ENCODE results near the gene MTF1. TPM values are rescaled to one million over a fixed set of nuclear protein-coding genes. Genes with fewer than 3 reads are reported as not detected.
A peak's percentile ranks its signal among the peaks of the same experiment; 100 is the strongest.

Gene MTF1
- total RNA-seq, 2 donors from 2014 or later = 22.1 to 33.9 TPM

DNA sequence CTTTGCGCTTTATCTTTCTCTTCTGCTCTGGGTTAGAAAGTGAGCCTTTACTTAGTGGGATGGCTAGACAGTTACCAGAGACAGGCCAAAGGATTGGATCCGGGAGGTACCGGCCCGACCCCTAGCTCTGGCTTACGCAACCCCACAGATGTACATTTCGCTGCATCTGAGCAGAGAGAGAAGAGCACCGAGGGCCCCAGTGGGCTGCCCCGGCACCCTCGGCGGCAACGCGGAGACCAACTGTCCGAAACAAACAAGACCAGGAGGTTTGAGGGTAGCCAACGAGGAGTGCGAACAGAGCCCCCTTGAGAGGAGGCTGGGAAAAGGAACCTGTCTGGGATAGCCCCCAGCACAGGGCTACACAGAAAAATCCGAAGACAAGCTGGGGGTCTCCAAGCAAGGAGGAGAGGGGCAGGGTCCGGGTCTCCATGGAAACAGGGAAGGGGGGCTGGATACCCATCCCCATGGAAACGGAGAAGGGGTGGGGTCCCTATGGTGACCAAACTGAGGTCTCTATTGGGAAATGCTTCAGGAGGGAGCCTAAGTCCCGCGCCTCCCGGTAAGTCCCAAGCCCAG, 373 bp downstream of the MTF1 start:
- Histone ChIP-seq H3K9ac (ENCODE audit: low read depth in 2 of 2, low read length in 2 of 2) (peak overlapping the region; percentile 94 to 97), H3K4me3 (peak overlapping the region; percentile 85), H3K4me1 (no peaks in the 10 kb centered on the region), H3K36me3 (peaks cover 2% of the 10 kb centered on the region), H3K27ac (peak overlapping the region; percentile 84), H3K9me3 (no peaks in the 10 kb centered on the region), H3K27me3 (no peaks in the 10 kb centered on the region)
- TF ChIP-seq, protein P1, sequence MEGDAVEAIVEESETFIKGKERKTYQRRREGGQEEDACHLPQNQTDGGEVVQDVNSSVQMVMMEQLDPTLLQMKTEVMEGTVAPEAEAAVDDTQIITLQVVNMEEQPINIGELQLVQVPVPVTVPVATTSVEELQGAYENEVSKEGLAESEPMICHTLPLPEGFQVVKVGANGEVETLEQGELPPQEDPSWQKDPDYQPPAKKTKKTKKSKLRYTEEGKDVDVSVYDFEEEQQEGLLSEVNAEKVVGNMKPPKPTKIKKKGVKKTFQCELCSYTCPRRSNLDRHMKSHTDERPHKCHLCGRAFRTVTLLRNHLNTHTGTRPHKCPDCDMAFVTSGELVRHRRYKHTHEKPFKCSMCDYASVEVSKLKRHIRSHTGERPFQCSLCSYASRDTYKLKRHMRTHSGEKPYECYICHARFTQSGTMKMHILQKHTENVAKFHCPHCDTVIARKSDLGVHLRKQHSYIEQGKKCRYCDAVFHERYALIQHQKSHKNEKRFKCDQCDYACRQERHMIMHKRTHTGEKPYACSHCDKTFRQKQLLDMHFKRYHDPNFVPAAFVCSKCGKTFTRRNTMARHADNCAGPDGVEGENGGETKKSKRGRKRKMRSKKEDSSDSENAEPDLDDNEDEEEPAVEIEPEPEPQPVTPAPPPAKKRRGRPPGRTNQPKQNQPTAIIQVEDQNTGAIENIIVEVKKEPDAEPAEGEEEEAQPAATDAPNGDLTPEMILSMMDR (IDR thresholded peaks at IDR 0.05) = no peak
- intact Hi-C loops (cut with DNase I) = loop anchor here (5.0 kb wide), 1 partner anchor 47 kb away; no protein-coding TSS in a partner anchor
- DNase-seq = no peak

- Histone ChIP-seq H3K27me3 (no peaks in the 10 kb centered on the region), H3K9ac (ENCODE audit: low read depth in 2 of 2, low read length in 2 of 2) (no peak overlapping the region), H3K36me3 (no peaks in the 10 kb centered on the region), H3K27ac (no peak overlapping the region), H3K4me3 (no peak overlapping the region), H3K4me1 (no peaks in the 10 kb centered on the region), H3K9me3 (no peaks in the 10 kb centered on the region)
- no peak for DNase-seq
- intact Hi-C loops (cut with DNase I) = no loop called here
- TF ChIP-seq, protein P1 (IDR thresholded peaks at IDR 0.05) = no peak
These were observed 5.0 kb downstream of the MTF1 start for GRCh38 chr1:37854406-37854805.

GRCh38 chr1:37853157-37853556, 6.2 kb downstream of the MTF1 start:
- intact Hi-C loops (cut with DNase I) = no loop called here
- TF ChIP-seq, protein P1 (IDR thresholded peaks at IDR 0.05) = no peak
- no peak overlapping the region for H3K27ac ChIP-seq
- no peaks in the 10 kb centered on the region for H3K36me3 ChIP-seq
- H3K4me1 ChIP-seq = no peaks in the 10 kb centered on the region
- H3K9ac ChIP-seq (ENCODE audit: low read depth in 2 of 2, low read length in 2 of 2) = no peak overlapping the region
- no peak overlapping the region for H3K4me3 ChIP-seq
- H3K9me3 ChIP-seq = no peaks in the 10 kb centered on the region
- DNase-seq = no peak
- no peaks in the 10 kb centered on the region for H3K27me3 ChIP-seq

GRCh38 chr1:37851782-37852210, 7.6 kb downstream of the MTF1 start:
- Histone ChIP-seq H3K4me1 (peaks cover 5% of the 10 kb centered on the region), H3K9ac (ENCODE audit: low read depth in 2 of 2, low read length in 2 of 2) (no peak overlapping the region), H3K9me3 (no peaks in the 10 kb centered on the region), H3K27ac (no peak overlapping the region), H3K4me3 (no peak overlapping the region), H3K27me3 (no peaks in the 10 kb centered on the region), H3K36me3 (no peaks in the 10 kb centered on the region)
- no peak for DNase-seq
- TF ChIP-seq, protein P1 (IDR thresholded peaks at IDR 0.05) = no peak
- intact Hi-C loops (cut with DNase I) = no loop called here

- TF ChIP-seq, protein P1 (IDR thresholded peaks at IDR 0.05) = no peak
- no peak for DNase-seq
- no peak overlapping the region for H3K9ac ChIP-seq (ENCODE audit: low read depth in 2 of 2, low read length in 2 of 2)
- no peak overlapping the region for H3K27ac ChIP-seq
- no peaks in the 10 kb centered on the region for H3K36me3 ChIP-seq
- no peaks in the 10 kb centered on the region for H3K27me3 ChIP-seq
- intact Hi-C loops (cut with DNase I) = no loop called here
- no peak overlapping the region for H3K4me3 ChIP-seq
- no peaks in the 10 kb centered on the region for H3K9me3 ChIP-seq
- H3K4me1 ChIP-seq = peaks cover 5% of the 10 kb centered on the region
These were observed 8.1 kb downstream of the MTF1 start for GRCh38 chr1:37851262-37851661.

Measured in colonic mucosa (tissue), 4 donors.